NCI-H2171 treated with DMSO at 0.1 percent for 48 hours (cell line): Measurements from ENCODE around the gene MYH9.
"Not testable (repeated sequence)": the region's sequence is repeated elsewhere in the genome, so short reads cannot be mapped to it uniquely, and the experiment has no call there.

Experiments used
- DNase-seq: peaks from one replicate; lab custom pipeline; 2025; lab: John Stamatoyannopoulos, UW

The MYH9 gene

DNA sequence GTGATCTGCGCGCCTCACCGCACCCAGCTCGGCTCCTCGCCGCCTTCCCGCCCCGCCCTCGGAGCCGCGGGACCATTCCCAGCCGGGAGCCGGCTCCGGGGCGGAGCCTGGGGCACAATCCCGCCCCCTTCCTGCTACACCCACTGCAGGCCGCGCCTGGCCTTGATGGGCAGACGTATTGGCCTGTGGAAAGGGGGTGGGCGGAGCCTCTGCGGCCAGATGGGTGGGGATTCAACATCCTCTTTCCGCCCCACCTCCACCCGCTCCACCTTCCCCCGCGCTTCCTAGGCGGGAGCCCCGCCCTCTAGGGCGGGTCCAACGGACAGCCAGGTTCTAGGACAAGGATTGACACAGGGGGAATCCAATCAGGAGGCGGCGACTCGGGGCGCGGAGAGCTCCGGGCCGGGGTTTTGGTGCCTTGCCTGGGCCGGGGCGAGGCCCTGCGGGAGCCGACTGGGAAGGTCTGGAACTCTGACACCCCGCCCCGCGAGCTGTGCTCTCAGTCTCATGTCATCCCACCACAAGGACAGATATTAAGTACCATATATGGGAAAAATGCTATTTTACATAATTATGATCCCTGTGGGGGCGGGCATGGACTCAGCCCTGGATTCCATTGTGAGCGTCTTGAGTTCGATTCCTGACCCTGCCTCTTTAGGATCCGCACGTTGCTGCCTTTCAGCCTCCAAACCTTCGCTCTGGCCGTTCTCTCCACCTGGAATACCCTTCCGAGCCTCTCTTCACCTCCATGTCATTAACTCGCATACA, at the start of gene MYH9:
Gene MYH9 (minus strand): TSS at position 9 of the 768 bp plus-strand sequence. CDS start 38,731 bp downstream, outside the sequence.
- DNase-seq = peak; percentile 98

- peak; percentile 45 for DNase-seq
Measured at GRCh38 chr22:36435516-36436415, 48.0 kb upstream of the MYH9 start.

GRCh38 chr22:36433318-36434231, 45.8 kb upstream of the MYH9 start:
- peak; percentile 45 for DNase-seq

DNA sequence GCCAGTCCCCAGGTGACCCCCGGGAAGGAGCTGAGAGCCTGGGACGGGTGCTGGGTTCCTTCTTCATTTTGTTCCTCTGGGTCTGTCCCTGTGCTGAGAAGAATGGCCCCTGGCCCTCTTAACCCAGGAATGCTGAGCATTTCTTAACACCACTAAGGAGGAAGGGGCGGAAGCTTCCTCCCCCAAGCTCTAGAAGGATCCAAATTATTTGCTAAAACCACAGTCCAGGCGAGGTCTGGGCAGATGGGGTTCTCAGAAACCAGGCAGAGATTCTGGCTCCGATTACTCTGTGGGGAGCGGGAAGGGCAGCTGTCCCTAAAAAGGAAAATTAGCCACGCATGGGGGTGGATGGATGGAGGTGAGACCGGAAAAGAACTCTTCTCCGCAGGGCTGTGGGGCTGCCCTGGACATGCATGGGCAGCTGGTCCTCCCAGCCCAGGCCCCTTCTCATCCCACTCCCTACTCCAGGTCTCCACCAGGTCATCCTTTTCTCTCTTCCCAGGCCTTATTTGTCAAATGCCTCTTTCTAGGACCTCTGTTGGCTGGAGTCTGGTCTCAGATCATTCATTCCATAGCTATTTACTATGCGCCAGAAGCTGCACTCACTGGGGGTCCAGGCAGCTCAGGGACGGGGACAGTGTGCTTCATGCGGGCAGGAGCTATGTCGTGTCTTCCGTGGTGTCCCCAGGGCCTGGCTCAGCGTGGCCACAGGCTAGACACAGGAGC, 45.0 kb upstream of the MYH9 start:
- DNase-seq = no peak

- no peak for DNase-seq
Measured at GRCh38 chr22:36431977-36432376, 44.2 kb upstream of the MYH9 start.

DNA sequence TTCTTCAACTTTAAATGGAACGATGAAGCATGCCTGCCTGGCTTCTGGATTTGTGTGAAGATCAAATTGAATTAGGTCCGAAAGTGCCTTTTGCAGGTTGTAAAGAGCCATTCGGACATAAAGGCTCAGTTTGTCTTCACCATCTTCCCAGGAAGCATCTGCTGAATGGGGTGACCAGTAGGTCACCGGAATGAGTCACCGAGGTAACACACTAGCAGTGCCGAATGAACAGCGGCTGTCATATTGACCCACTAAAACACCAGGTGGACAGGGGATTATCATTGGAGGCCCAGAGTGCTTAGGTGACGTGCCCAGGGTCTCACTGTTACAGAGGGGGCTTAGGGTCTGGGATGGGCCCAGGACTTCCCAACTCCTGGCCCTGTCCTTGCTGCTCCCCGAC, 43.1 kb upstream of the MYH9 start:
- no peak for DNase-seq

DNA sequence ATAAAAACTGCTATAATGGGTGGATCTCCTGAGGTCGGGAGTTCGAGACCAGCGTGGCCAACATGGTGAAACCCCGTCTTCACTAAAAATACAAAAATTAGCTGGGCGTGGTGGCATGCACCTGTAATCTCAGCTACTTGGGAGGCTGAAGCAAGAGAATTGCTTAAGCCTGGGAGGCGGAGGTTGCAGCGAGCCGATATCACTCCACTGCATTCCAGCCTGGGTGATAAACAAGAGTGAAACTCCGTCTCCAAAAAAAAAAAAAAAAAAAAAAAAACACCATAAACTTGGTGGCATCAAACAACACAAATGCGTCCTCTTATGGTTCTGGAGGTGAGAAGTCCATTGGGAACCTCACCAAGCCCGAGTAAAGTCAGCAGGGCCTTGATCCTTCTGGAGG, 40.2 kb upstream of the MYH9 start:
- DNase-seq = not testable (repeated sequence)

DNA sequence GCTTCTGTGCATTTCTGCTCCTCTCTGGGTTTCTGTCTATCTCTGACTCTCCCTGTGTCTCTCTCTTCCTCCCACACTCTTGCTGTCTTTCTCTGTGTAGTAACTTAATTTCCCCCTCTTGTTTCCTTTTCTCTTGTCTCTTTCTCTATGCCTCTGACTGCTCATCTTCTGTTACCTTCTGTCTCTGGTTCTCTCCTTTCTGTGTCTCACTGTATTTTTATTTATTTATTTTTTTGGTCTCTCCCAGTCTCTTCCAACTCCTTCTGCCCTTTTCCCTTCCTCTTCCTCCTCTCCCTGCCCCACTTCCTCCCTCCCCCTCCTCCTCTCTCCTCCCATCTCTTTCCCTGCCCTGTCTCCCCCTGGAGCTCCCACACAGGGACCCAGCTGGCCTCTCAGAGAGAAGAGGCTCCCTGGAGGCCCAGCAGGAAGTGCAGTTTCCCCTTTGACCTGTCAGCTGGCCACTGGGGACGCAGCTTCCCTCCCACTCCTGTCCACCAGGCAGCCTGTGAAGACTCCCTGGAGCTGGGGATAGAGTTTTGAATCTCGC, 38.3 kb upstream of the MYH9 start:
- DNase-seq = no peak

- no peak for DNase-seq
Measured at GRCh38 chr22:36424901-36425579, 37.3 kb upstream of the MYH9 start.

DNA sequence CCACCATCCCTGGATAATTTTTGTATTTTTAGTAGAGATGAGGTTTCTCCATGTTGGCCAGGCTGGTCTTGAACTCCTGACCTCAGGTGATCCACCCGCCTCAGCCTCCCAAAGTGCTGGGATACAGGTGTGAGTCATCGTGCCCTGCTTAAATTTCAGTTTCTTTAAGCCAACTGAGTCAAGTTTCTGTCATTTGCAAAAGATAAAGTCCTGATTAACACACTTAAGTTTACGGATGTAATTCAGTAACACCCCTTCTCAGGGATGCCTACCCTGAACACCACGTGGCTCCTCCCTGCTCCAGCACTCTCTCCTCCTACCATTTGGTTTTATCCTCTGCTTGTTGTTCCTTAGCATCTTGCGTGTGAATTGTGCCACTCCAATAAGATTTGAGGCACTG, 36.7 kb upstream of the MYH9 start:
- not testable (repeated sequence) for DNase-seq

DNA sequence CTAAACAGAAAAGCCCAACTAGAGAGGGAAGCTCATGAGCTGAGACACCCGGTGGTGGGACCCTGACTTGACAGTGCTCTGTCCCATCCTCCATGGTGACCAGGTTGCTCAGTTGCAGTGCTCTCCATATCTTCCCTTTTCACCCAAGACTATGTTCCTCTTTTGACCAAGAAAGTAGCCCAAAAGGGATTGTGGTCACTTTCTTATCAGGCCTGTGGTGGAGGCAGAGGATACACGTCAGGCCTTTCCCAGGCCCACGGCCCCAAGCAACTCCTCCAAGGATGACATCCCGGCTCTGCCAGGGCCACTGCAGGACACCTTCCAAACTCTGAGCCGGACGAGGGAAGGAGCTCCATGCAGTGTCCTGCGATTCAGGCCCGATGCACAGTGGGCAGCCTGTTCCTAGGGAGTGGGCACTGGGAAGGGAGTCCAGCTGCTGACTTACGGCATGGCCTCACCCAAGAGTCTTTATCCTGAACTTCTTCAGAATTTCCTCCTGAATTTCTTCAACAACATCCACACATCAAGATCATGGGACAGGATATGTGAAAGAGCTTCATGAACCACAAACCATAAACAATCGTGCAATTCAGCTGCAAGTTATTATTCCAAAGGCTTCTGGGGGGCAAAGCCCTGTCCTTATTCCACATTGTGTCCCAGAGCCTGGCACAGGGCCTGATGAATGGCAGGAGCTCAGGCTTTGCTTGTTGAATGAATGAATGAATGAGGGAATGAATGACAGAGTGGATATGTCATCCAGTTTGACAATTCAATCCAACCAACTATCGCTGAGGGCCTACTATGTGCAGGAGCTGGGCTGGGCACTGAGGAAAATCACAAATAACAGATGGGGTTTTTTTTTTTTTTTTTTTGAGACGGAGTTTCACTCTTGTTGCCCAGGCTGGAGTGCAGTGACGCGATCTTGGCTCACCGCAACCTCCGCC, 36.0 kb upstream of the MYH9 start:
- no peak for DNase-seq

DNA sequence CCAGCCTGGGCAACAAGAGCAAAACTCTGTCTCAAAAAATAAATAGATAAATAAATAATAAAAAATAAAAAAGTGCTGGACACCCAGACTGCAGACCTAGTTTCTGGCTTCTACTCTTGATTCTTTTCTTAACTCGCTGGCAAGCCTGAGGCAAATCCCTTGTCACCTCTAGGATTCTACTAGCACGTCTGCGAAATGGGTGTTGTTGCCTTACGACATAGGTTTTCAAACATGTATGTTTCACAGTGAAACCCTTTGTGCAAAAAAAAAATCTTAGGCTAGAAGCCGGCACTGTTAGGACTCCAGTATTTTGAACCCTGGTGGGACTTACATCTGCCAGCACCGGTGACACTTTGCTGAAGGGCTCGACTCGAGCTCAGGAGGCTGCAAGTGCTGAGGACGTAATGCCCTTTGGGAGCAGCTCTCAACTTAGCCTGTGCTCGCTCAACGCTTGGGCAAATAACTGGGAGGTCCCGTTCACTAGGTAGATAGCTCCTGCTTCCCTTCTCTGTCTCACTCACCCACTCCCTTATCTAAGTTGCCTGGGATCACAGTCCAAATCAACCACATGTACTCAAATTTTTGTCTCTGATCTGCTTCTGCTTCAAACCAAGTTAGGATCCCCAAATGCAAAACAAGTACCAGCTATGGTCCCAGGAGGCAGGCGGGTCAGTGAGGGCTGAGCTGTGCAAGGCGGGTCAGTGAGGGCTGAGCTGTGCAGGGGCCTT, 34.7 kb upstream of the MYH9 start:
- no peak for DNase-seq

DNA sequence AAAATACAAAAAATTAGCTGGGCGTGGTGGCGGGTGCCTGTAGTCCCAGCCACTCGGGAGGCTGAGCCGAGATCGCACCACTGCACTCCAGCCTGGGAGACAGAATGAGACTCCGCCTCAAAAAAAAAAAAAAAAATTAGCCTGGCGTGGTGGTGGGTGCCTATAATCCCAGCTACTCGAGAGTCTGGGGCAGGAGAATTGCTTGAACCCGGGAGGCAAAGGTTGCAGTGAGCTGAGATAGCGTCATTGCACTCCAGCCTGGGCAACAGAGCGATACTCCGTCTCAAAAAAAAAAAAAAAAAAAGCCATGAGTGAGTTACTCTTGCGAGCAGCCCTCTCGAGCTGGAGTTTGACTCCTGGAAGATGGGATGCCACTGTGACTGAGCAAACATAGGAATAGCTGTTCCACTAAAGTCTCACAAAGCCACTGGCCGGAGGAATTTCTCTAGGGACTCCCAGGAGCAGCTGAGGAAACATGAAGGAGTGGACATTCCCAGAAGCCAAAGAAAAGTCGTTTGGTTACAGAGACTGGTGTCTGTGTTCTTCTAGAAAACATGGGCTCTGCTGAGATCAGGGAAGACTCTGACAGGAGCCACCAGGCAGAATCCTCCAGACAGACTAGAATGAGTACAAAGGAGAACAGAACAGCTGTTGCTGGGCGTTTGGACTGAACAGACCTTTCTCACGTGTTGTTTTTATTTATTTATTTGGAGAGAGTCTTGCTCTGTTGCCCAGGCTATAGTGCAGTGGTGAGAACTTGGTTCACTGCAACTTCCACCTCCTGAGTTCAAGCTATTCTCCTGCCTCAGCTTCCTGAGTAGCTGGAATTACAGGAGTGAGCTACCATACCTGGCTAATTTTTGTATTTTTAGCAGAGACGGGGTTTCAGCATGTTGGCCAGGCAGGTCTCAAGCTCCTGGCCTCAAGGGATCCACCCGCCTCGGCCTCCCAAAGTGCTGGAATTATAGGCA, 32.4 kb upstream of the MYH9 start:
- DNase-seq = no peak

DNA sequence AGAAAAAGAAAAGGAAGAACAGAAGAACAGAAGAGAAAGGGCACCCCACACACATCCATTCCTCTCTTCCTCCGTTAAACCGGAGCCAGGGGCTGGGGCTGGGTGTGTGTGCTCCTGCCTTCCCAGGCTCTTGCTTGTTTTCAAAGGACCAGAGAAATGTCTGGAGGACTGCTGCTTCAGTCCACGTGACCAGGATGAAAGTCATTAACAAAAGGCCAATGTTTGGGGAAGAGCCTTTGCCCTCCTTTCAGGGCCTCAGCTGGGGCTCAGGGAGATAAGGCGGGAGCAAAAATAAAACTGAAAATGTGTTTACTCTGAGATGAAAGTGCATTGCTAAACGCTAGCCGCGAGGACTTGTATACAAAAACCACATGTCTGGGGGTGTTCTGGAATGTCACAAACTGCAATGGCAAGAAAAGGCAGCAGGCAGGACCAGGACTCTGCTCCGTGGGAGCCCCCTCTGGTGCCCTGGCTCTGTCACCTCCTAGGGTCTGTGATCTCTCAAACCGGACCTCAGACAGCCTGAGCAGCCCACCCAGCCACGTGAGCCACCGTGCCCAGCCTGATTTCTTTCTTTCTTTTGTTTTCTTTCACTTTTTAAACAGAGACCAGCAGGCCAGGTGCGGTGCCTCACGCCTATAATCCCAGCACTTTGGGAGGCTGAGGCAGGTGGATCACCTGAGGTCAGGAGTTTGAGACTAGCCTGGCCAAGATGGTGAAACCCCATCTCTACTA, 31.6 kb upstream of the MYH9 start:
- no peak for DNase-seq

DNA sequence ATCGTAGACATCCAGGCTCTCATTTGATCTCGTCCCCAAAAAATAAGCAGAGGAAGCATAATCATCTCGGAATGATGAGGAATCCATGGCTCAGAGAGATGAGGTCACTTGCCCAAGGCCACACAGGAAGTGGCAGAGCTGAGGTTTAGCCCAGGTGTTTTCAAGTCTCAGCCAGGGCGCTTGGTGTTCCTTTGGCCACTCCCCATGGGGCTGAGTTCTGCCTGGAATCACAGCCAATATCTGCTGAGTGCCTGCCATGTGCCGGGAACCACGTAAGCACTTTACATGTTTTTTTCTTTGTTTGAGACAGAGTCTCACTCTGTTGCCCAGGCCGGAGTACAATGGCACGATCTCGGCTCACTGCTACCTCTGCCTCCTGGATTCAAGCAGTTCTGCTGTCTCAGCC, 29.5 kb upstream of the MYH9 start:
- peak; percentile 14 for DNase-seq

- no peak for DNase-seq
Measured at GRCh38 chr22:36415415-36416168, 27.8 kb upstream of the MYH9 start.
